Tibial nerve (tissue), 4 donors: Measurements from ENCODE around the gene PTCD1. TPM values are rescaled to one million over a fixed set of nuclear protein-coding genes. Genes with fewer than 3 reads are reported as not detected.

Experiments
- DNase-seq, 2 donors: peaks; one replicate each; pipeline ENCODE4 v3.0.0-alpha.2; 2019; ENCODE audit warnings: low spot score in 2 of 2
- H3K27ac ChIP-seq, 4 donors: fragments of 200-600 bp; sonication (generic) in 3 of 4; one replicate each; pipeline ENCODE4 v1.5.1; 2017 to 2019; ENCODE audit warnings: mild to moderate bottlenecking in 1 of 4
- H3K27me3 ChIP-seq, 2 donors: fragments of 200-600 bp; sonication (generic) in 1 of 2; one replicate each; pipeline versions ENCODE4 v1.5.1 to v1.6.0; 2017 to 2019
- H3K36me3 ChIP-seq, 3 donors: fragments of 200-600 bp; sonication (generic); one replicate each; pipeline ENCODE4 v1.5.1; 2018 to 2019
- H3K4me1 ChIP-seq, 4 donors: fragments of 200-600 bp; sonication (generic) in 3 of 4; one replicate each; pipeline ENCODE4 v1.5.1; 2017 to 2019
- H3K4me3 ChIP-seq, 4 donors: fragments of 200-600 bp; sonication (generic) in 3 of 4; one replicate each; pipeline ENCODE4 v1.5.1; 2017 to 2019; ENCODE audit warnings: mild to moderate bottlenecking in 1 of 4, moderate library complexity in 1 of 4
- H3K9me3 ChIP-seq, 4 donors: fragments of 200-600 bp; sonication (generic) in 3 of 4; one replicate each; pipeline ENCODE4 v1.5.1; 2017 to 2019
- CTCF ChIP-seq, 5 experiments: fragments of 200-600 bp in 3 of 5; fragments of 450-650 bp in 2 of 5; sonication (generic) in 3 of 5; IDR thresholded peaks; one replicate each; pipeline ENCODE4 v1.5.1; 2016 to 2019; ENCODE audit warnings: antibody characterized with exemption in 5 of 5, mild to moderate bottlenecking in 3 of 5, moderate library complexity in 2 of 5
- EP300 ChIP-seq, 2 donors: sonication (generic); formaldehyde crosslinking; IDR thresholded peaks; one replicate each; pipeline ENCODE4 v1.6.1; 2017; ENCODE audit warnings: antibody characterized with exemption in 2 of 2, mild to moderate bottlenecking in 1 of 2
- POLR2A ChIP-seq, 2 donors: fragments of 450-650 bp; IDR thresholded peaks; one replicate each; pipeline ENCODE4 v1.6.1; 2017; ENCODE audit warnings: antibody characterized with exemption in 2 of 2, mild to moderate bottlenecking in 2 of 2, moderate library complexity in 2 of 2
- WGBS, 2 donors: methylation state at CpG; one replicate each; pipeline ENCODE4 v1.1.5; 2018; 5-methylcytosine and 5-hydroxymethylcytosine counted together
- total RNA-seq, 4 donors: library from RNA; depleted of rRNA; stranded (reverse); fragments of >200 nt; gene quantifications; one replicate each; pipeline ENCODE4 v1.1.0, GENCODE V29; 2016

The PTCD1 gene
- total RNA-seq, 4 donors from 2014 or later: 6.9 to 10.8 (median 9.5) TPM

- H3K36me3 ChIP-seq: peaks cover 0 to 28% (median 0%) of the 10 kb centered on the region in 3 donors
- H3K27ac ChIP-seq: peak overlapping the region; percentile 59 to 90 (median 88)
- 3 to 6% methylated on average over 9 of the region's 9 CpGs for WGBS, 2 donors
- no peaks in the 10 kb centered on the region for H3K27me3 ChIP-seq
- no peak for TF ChIP-seq EP300 (IDR thresholded peaks at IDR 0.05)
- TF ChIP-seq POLR2A (IDR thresholded peaks at IDR 0.05): no peak
- TF ChIP-seq CTCF (IDR thresholded peaks at IDR 0.05): no peak
- peaks cover 0 to 51% (median 8%) of the 10 kb centered on the region in 4 donors for H3K4me1 ChIP-seq
- no peak for DNase-seq
- peak overlapping the region; percentile 81 to 96 (median 90) for H3K4me3 ChIP-seq
- no peaks in the 10 kb centered on the region for H3K9me3 ChIP-seq
These were observed 26.8 kb upstream of the PTCD1 start for GRCh38 chr7:99465421-99465768.

GRCh38 chr7:99461221-99461620 lies 22.6 kb upstream of the PTCD1 start:
- Histone ChIP-seq H3K9me3 (no peaks in the 10 kb centered on the region), H3K27ac (no peak overlapping the region), H3K4me3 (no peak overlapping the region), H3K36me3 (peaks cover 0 to 70% (median 7%) of the 10 kb centered on the region in 3 donors), H3K4me1 (peaks cover 0 to 60% (median 8%) of the 10 kb centered on the region in 4 donors), H3K27me3 (no peaks in the 10 kb centered on the region)
- TF ChIP-seq CTCF (IDR thresholded peaks at IDR 0.05): no peak
- no peak for TF ChIP-seq POLR2A (IDR thresholded peaks at IDR 0.05)
- TF ChIP-seq EP300 (IDR thresholded peaks at IDR 0.05): no peak
- WGBS, 2 donors: 91 to 94% methylated on average over 2 of the region's 2 CpGs
- no peak for DNase-seq

- Histone ChIP-seq H3K27ac (no peak overlapping the region), H3K4me1 (peaks cover 0 to 60% (median 8%) of the 10 kb centered on the region in 4 donors), H3K4me3 (no peak overlapping the region), H3K36me3 (peaks cover 0 to 75% (median 7%) of the 10 kb centered on the region in 3 donors), H3K27me3 (no peaks in the 10 kb centered on the region), H3K9me3 (no peaks in the 10 kb centered on the region)
- 89 to 90% methylated on average over 11 of the region's 11 CpGs for WGBS, 2 donors
- DNase-seq: no peak
- no peak for TF ChIP-seq CTCF (IDR thresholded peaks at IDR 0.05)
- no peak for TF ChIP-seq POLR2A (IDR thresholded peaks at IDR 0.05)
- no peak for TF ChIP-seq EP300 (IDR thresholded peaks at IDR 0.05)
These were observed 22.1 kb upstream of the PTCD1 start for GRCh38 chr7:99460651-99461050.

- H3K27ac ChIP-seq: no peak overlapping the region
- no peaks in the 10 kb centered on the region for H3K27me3 ChIP-seq
- WGBS, 2 donors: 91 to 92% methylated on average over 8 of the region's 8 CpGs
- H3K4me1 ChIP-seq: peaks cover 0 to 45% (median 0%) of the 10 kb centered on the region in 4 donors
- H3K9me3 ChIP-seq: no peaks in the 10 kb centered on the region
- TF ChIP-seq CTCF (IDR thresholded peaks at IDR 0.05) (peak in 1 of 5 experiments; percentile 6), POLR2A (IDR thresholded peaks at IDR 0.05) (no peak), EP300 (IDR thresholded peaks at IDR 0.05) (no peak)
- H3K36me3 ChIP-seq: peaks cover 0 to 87% (median 7%) of the 10 kb centered on the region in 3 donors
- H3K4me3 ChIP-seq: no peak overlapping the region
- DNase-seq: no peak
These were observed 20.5 kb upstream of the PTCD1 start for GRCh38 chr7:99459087-99459486.

- peaks cover 0 to 87% (median 7%) of the 10 kb centered on the region in 3 donors for H3K36me3 ChIP-seq
These were observed 19.3 kb upstream of the PTCD1 start for GRCh38 chr7:99457650-99458493.

More at GRCh38 chr7:99457650-99458493, 19.3 kb upstream of the PTCD1 start:
- Histone ChIP-seq H3K4me3 (no peak overlapping the region), H3K9me3 (no peaks in the 10 kb centered on the region), H3K27me3 (no peaks in the 10 kb centered on the region), H3K4me1 (peaks cover 0 to 33% (median 0%) of the 10 kb centered on the region in 4 donors), H3K27ac (no peak overlapping the region)
- DNase-seq: no peak
- 79 to 80% methylated on average over 25 of the region's 26 CpGs for WGBS, 2 donors
- no peak for TF ChIP-seq POLR2A (IDR thresholded peaks at IDR 0.05)
- TF ChIP-seq EP300 (IDR thresholded peaks at IDR 0.05): no peak
- no peak for TF ChIP-seq CTCF (IDR thresholded peaks at IDR 0.05)
